Heart right ventricle (tissue), 16 donors: ENCODE data around the gene CCNB1IP1. TPM values are rescaled to one million over a fixed set of nuclear protein-coding genes. Genes with fewer than 3 reads are reported as not detected.

ENCODE experiments used
- ATAC-seq, 8 donors: fragments of 200-7000 bp; cut with Tn5 transposase; one replicate each; pipeline ENCODE4 v1.9.1; 2020; ENCODE audit warnings: mild to moderate bottlenecking in 8 of 8, moderate library complexity in 8 of 8, moderate number of reproducible peaks in 1 of 8
- DNase-seq, 2 donors: peaks; one replicate each; pipeline ENCODE4 v3.0.0-alpha.2; 2020
- H3K27ac ChIP-seq, 10 donors: fragments of 200-600 bp; sonication (generic) in 2 of 10; one replicate each; pipeline versions ENCODE4 v1.5.0 to v1.8.0; 2020 to 2022; ENCODE audit warnings: mild to moderate bottlenecking in 3 of 10
- H3K27me3 ChIP-seq, 7 donors: fragments of 200-600 bp; one replicate each; pipeline ENCODE4 v1.8.0; 2021 to 2022; ENCODE audit warnings: mild to moderate bottlenecking in 2 of 7
- H3K36me3 ChIP-seq, 9 donors: fragments of 200-600 bp; sonication (generic) in 1 of 9; one replicate each; pipeline versions ENCODE4 v1.5.0 to v1.8.0; 2020 to 2022; ENCODE audit warnings: mild to moderate bottlenecking in 2 of 9
- H3K4me1 ChIP-seq, 9 donors: fragments of 200-600 bp; sonication (generic) in 1 of 9; one replicate each; pipeline versions ENCODE4 v1.5.0 to v1.8.0; 2020 to 2022; ENCODE audit warnings: mild to moderate bottlenecking in 4 of 9
- H3K4me3 ChIP-seq, 10 donors: fragments of 200-600 bp; sonication (generic) in 2 of 10; one replicate each; pipeline versions ENCODE4 v1.5.0 to v1.8.0; 2020 to 2022; ENCODE audit warnings: mild to moderate bottlenecking in 7 of 10, moderate library complexity in 2 of 10
- H3K9me3 ChIP-seq, 11 donors: fragments of 200-600 bp in 10 of 11; sonication (generic) in 2 of 11; one replicate each; pipeline versions ENCODE4 v1.5.0 to v1.8.0; 2013 to 2022; ENCODE audit warnings: mild to moderate bottlenecking in 2 of 11, control low read depth in 1 of 11, moderate library complexity in 1 of 11
- WGBS, 2 donors: extraction: QIAGEN DNeasy Blood & Tissue Kit; methylation state at CpG; one replicate each; pipeline ENCODE4 v1.1.7; 2013; ENCODE audit warnings: inconsistent platforms in 1 of 2; 5-methylcytosine and 5-hydroxymethylcytosine counted together
- intact Hi-C, 10 donors: fragments of 100-400 bp; cut with DNase I; formaldehyde crosslinking; loops; one replicate each; pipeline versions ENCODE4 v1.11.1 to v1.14.2; 2022
- polyA plus RNA-seq, 2 donors: library from polyadenylated mRNA; stranded (reverse); fragments of 200-250 nt; gene quantifications; one replicate each; pipeline ENCODE4 v1.2.3, GENCODE V29; 2013
- total RNA-seq, 10 donors: library from RNA; stranded (reverse); fragmentation: NEBNext Ultra II Directional in 3 of 10; extraction: Animal tissue kit (Norgen Biotek cat#: 25700) in 3 of 10; gene quantifications; one replicate each; pipeline versions ENCODE4 v1.2.1 to v1.2.4, GENCODE V29; 2021 to 2023
- TF ChIP-seq, protein P1 (sequence below), 9 donors: fragments of 200-600 bp; sonication (generic) in 2 of 9; IDR thresholded peaks; one replicate each; pipeline versions ENCODE4 v1.5.0 to v1.8.0; 2021 to 2022; ENCODE audit warnings: antibody characterized with exemption in 9 of 9, mild to moderate bottlenecking in 5 of 9, moderate library complexity in 1 of 9
- donor health status: Arrhythmogenic right ventricular cardiomyopathy.
- donor health status: ischemic (EF 13 %, LVEDD 7.1; RV severe dilation, severe dysfunction).
- donor health status: healthy with polysubstance abuse.
- donor health status: DM: no; HTN: yes; CAD: no.
- donor health status: DM: no; HTN: no; CAD: no.
- donor health status: ischemic (EF 25% LVEDD 6.9; RV normal size, moderate dysfunction).
- donor health status: ischemic (EF 25% LVEDD 5.7; RV mildly dilated, moderate dysfunction).
- donor health status: healthy.
- donor health status: DM: yes; HTN: yes; CAD: no.
- donor health status: Ischemic cardiomyopathy.
- donor health status: ischemic (EF 35%, LVEDD 5.7; RV mildly dilated, moderate dysfunction).
- donor health status: nonischemic (EF 11% LVEDD 7.7; RV severe dilation, severe dysfunction).
- donor health status: DM: yes; HTN: yes; CAD: no.
- donor health status: PGD.
- donor health status: ischemic (EF 29% LVEDD 5.4; RV normal size, mild dysfunction).
- donor health status: nonischemic (EF 23%, LVEDD 6.1; RV moderate dilation, normal function).

CCNB1IP1 gene
- total and polyA plus RNA-seq, 12 donors, result 35.7 to 126 (median 57.4) TPM

GRCh38 chr14:20350282-20350681 is 17.2 kb upstream of the CCNB1IP1 start:
- 92 to 99% methylated on average over 2 of the region's 2 CpGs for WGBS, 2 donors
- intact Hi-C loops, result no loop called here
- ATAC-seq, result no peak
- Histone ChIP-seq H3K4me1 (no peaks in the 10 kb centered on the region), H3K36me3 (peaks cover 0 to 100% (median 59%) of the 10 kb centered on the region in 9 donors), H3K4me3 (no peak overlapping the region), H3K27ac (no peak overlapping the region), H3K27me3 (no peaks in the 10 kb centered on the region), H3K9me3 (no peaks in the 10 kb centered on the region)
- TF ChIP-seq, protein P1, sequence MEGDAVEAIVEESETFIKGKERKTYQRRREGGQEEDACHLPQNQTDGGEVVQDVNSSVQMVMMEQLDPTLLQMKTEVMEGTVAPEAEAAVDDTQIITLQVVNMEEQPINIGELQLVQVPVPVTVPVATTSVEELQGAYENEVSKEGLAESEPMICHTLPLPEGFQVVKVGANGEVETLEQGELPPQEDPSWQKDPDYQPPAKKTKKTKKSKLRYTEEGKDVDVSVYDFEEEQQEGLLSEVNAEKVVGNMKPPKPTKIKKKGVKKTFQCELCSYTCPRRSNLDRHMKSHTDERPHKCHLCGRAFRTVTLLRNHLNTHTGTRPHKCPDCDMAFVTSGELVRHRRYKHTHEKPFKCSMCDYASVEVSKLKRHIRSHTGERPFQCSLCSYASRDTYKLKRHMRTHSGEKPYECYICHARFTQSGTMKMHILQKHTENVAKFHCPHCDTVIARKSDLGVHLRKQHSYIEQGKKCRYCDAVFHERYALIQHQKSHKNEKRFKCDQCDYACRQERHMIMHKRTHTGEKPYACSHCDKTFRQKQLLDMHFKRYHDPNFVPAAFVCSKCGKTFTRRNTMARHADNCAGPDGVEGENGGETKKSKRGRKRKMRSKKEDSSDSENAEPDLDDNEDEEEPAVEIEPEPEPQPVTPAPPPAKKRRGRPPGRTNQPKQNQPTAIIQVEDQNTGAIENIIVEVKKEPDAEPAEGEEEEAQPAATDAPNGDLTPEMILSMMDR (IDR thresholded peaks at IDR 0.05), result no peak
- DNase-seq, result no peak

GRCh38 chr14:20347747-20348146 is 14.7 kb upstream of the CCNB1IP1 start:
- ATAC-seq (no peak), DNase-seq (no peak)
- Histone ChIP-seq H3K36me3 (peaks cover 0 to 80% (median 37%) of the 10 kb centered on the region in 9 donors), H3K27me3 (no peaks in the 10 kb centered on the region), H3K4me1 (peaks cover 0 to 10% (median 7%) of the 10 kb centered on the region in 9 donors), H3K9me3 (no peaks in the 10 kb centered on the region), H3K27ac (no peak overlapping the region), H3K4me3 (no peak overlapping the region)
- 91 to 93% methylated on average over 3 of the region's 3 CpGs for WGBS, 2 donors
- intact Hi-C loops, result loop anchor here in 3 of 10 donors (10.0 kb wide), 2 partner anchors 67 to 107 kb away; partner anchors contain the start of genes APEX1 (in 2 of the 3), OSGEP (in 2 of the 3) and TEP1 (in 2 of the 3)
- TF ChIP-seq, protein P1 (IDR thresholded peaks at IDR 0.05), result no peak

GRCh38 chr14:20346713-20347112 is 13.6 kb upstream of the CCNB1IP1 start:
- H3K4me1 ChIP-seq, result peaks cover 0 to 16% (median 7%) of the 10 kb centered on the region in 9 donors
- no peaks in the 10 kb centered on the region for H3K27me3 ChIP-seq
- H3K4me3 ChIP-seq, result no peak overlapping the region
- H3K27ac ChIP-seq, result no peak overlapping the region
- peaks cover 0 to 70% (median 26%) of the 10 kb centered on the region in 9 donors for H3K36me3 ChIP-seq
- DNase-seq, result no peak
- intact Hi-C loops, result loop anchor here in 3 of 10 donors (10.0 kb wide), 2 partner anchors 68 to 108 kb away; partner anchors contain the start of genes APEX1 (in 2 of the 3), OSGEP (in 2 of the 3) and TEP1 (in 2 of the 3)
- WGBS, 2 donors, result 97 to 100% methylated on average over 1 of the region's 1 CpG
- ATAC-seq, result no peak
- TF ChIP-seq, protein P1 (IDR thresholded peaks at IDR 0.05), result no peak
- no peaks in the 10 kb centered on the region for H3K9me3 ChIP-seq

DNA sequence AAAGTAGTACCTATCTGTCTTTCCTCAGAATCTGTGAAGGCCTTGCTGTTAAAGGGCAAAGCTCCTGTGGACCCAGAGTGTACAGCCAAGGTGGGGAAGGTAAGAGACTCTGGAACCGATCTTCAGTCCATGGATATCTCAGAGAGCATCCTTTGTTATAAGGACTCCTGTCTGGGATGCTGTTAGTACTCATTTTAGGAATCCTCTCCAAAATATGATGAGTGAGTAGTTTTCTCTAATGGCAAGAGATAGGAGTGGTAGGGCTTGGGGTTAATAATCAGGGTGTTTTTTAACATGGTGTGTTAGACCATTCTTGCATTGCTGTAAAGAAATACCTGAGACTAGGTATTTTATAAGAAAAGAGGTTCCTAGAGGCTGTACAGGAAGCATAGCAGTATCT is 12.3 kb upstream of the CCNB1IP1 start:
- H3K4me1 ChIP-seq, result peaks cover 0 to 16% (median 7%) of the 10 kb centered on the region in 9 donors
- ATAC-seq (no peak), DNase-seq (no peak)
- no peaks in the 10 kb centered on the region for H3K27me3 ChIP-seq
- H3K27ac ChIP-seq, result no peak overlapping the region
- TF ChIP-seq, protein P1 (IDR thresholded peaks at IDR 0.05), result no peak
- no peaks in the 10 kb centered on the region for H3K9me3 ChIP-seq
- H3K36me3 ChIP-seq, result peaks cover 0 to 56% (median 14%) of the 10 kb centered on the region in 9 donors
- 84 to 95% methylated on average over 1 of the region's 1 CpG for WGBS, 2 donors
- H3K4me3 ChIP-seq, result no peak overlapping the region
- intact Hi-C loops, result loop anchor here in 3 of 10 donors (10.0 kb wide), 2 partner anchors 69 to 109 kb away; partner anchors contain the start of genes APEX1 (in 2 of the 3), OSGEP (in 2 of the 3) and TEP1 (in 2 of the 3)
